ENCODE results near the gene PAK2.
"Not testable (repeated sequence)": the region's sequence is repeated elsewhere in the genome, so short reads cannot be mapped to it uniquely, and the experiment has no call there.

The PAK2 gene

DNA sequence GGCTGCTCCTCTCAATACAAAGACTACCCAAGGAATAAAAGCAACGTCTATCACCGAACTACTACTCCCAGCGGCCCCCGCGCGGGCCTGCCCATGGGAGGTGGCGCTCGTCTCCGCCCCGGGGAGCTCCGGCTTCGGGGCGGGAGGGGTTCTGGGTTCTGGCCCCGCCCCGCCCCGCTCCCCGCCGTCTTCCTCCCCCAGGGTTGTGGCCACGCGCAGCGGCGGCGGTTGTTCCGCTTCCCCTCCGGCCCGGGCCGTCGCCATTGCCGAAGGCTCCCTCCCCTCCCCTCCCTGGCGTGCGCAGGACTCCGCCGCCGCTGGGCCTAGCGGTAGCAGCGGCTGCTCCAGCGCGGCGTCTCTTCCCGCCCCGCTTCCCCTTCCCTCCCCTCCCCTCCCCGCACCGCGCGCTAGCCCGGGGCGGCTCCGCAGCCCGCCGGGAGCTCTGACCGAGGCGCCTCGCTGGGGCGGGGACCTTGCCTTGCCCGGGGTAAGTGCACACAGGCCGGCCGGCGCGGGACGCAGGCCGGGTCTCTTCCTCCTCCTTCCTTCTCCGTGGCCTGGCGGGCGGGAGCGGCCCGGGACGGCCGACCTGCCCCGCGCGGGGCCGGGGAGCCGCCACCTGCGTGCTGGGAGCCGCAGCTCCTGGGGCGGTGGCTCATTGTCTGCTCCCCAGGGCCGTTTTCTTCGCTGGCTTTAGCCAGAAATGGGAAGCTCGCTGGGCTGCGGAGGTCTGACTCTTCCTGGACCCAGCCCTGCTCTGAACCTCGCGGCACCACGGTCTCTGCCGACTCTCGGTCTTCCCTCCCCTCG lies at the start of gene PAK2:
TSS of gene PAK2 (plus strand) at position 187 of the 810 bp plus-strand sequence. CDS start 42,790 bp downstream, outside the sequence.
- peak; percentile 85 for DNase-seq (ENCODE audit: low spot score)

DNA sequence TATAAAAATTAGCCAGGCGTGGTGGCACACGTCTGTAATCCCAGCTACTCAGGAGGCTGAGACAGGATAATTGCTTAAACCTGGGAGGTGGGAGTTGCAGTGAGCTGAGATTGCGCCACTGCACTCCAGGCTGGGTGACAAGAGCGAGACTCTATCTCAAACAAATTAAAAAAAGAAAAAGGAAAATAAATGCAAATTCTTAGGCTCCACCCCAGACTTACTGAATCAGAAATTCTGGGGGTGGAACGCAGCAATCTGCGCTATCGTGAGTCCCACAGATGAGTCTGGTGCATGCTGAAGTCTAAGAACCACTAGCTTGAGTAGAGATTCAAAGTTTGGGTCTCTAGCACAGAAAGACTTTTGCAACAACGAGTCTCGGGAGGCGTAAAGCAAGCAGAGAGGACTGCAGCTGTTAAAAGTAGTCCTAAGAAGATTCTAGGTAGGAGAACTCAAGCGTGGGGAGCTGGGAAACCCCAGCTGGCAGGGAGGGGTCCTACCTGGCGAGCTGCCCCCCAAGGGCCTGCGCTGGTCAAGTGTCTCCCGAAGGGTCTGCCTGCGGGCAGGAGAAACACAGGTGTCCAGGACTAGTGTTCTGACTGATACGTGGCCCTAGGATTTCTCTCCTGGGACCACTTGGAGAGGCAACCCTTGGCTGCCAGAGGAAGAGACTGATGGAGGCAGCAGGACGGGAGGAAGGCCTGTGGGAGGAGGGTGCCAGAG lies 49.6 kb upstream of the PAK2 start:
- DNase-seq (ENCODE audit: low spot score), result no peak

- DNase-seq (ENCODE audit: low spot score), result no peak
Observed at GRCh38 chr3:196691386-196691785, 48.3 kb upstream of the PAK2 start.

GRCh38 chr3:196694202-196694638 lies 45.4 kb upstream of the PAK2 start:
- peak; percentile 63 for DNase-seq (ENCODE audit: low spot score)

- no peak for DNase-seq (ENCODE audit: low spot score)
Observed at GRCh38 chr3:196694941-196695848, 44.5 kb upstream of the PAK2 start.

GRCh38 chr3:196695849-196696226 lies 43.8 kb upstream of the PAK2 start:
- DNase-seq (ENCODE audit: low spot score), result no peak

GRCh38 chr3:196697270-196697669 lies 42.4 kb upstream of the PAK2 start:
- no peak for DNase-seq (ENCODE audit: low spot score)

GRCh38 chr3:196699749-196700148 lies 39.9 kb upstream of the PAK2 start:
- DNase-seq (ENCODE audit: low spot score), result no peak

- no peak for DNase-seq (ENCODE audit: low spot score)
Observed at GRCh38 chr3:196700801-196701200, 38.9 kb upstream of the PAK2 start.

GRCh38 chr3:196706327-196706726 lies 33.3 kb upstream of the PAK2 start:
- no peak for DNase-seq (ENCODE audit: low spot score)

- no peak for DNase-seq (ENCODE audit: low spot score)
Observed at GRCh38 chr3:196706731-196707130, 32.9 kb upstream of the PAK2 start.

DNA sequence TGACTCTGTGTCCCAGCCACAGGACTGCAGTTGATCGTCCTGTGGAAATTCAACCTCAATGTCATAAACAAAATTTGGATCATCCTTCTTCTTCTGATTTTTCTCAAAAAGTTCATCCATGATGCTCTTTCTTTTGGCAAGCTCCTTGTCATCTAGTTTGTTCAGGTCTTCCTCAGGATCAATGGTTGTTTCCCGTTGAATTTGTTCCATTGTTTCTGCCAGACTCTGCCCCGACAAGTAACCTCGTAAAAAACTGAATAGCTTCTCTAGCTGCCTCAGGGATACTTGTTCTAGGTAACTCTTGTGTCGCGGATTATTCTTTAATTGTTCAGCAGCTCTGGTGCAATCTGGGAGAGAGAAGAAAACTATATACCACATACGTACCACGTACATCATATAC lies 32.1 kb upstream of the PAK2 start:
- no peak for DNase-seq (ENCODE audit: low spot score)

DNA sequence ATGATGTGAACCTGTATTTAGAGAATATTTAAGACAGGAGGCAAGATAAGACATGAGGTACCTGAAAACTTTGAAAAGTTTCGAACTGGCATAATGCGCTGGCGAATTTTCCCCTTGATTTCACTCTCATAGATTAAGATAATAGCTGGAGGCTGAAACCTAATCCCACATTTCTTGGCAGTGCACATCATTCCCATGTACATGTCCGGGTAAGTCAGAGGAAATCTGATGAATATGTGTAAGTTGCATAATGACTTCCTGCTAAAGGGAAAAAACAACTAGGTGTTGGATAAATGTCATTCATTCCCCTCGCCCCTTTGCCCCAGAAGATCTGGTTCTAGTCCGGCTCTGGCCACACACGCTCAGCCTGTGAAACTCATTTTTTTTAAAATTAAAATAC lies 31.2 kb upstream of the PAK2 start:
- no peak for DNase-seq (ENCODE audit: low spot score)

DNA sequence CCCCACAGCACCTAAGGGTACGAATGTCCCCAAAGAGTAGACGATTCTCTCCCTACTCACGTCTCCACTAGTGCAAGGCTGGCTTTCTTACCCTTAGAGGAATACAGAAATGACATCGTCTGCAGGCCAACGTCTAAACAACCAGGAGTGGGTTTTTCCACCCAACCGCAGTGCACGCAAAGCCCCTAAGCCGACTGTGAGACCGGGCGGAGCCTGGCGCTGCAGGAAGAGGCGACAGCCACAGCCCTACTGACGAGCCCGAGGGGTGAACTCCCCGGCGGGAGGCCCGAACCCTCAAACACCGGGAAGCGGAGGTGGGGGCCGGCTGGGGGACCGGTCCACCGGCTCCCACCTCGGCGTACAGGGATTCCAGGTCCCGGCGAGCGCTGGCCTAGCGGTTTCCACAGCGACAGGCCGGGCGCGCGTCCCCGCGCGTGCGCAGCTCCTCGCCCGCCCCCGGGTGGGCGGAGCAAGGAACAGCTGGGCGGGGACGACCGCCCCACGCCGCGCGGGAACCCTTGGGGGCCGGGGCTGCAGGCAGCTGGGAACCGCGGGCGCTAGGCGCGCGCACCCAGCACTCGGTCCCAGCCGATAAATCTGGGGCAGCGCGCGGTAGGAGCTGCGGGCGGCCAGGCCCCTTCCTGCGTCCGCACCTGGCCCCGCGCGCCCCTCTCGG lies 27.7 kb upstream of the PAK2 start, which contains the start of the genes CEP19 and PIGX:
TSS of gene CEP19 (minus strand) at position 413 of the 676 bp plus-strand sequence. CDS start 3,593 bp downstream, outside the sequence.
TSS of gene PIGX (plus strand) at position 540 of the 676 bp plus-strand sequence.
- peak; percentile 96 for DNase-seq (ENCODE audit: low spot score)

DNA sequence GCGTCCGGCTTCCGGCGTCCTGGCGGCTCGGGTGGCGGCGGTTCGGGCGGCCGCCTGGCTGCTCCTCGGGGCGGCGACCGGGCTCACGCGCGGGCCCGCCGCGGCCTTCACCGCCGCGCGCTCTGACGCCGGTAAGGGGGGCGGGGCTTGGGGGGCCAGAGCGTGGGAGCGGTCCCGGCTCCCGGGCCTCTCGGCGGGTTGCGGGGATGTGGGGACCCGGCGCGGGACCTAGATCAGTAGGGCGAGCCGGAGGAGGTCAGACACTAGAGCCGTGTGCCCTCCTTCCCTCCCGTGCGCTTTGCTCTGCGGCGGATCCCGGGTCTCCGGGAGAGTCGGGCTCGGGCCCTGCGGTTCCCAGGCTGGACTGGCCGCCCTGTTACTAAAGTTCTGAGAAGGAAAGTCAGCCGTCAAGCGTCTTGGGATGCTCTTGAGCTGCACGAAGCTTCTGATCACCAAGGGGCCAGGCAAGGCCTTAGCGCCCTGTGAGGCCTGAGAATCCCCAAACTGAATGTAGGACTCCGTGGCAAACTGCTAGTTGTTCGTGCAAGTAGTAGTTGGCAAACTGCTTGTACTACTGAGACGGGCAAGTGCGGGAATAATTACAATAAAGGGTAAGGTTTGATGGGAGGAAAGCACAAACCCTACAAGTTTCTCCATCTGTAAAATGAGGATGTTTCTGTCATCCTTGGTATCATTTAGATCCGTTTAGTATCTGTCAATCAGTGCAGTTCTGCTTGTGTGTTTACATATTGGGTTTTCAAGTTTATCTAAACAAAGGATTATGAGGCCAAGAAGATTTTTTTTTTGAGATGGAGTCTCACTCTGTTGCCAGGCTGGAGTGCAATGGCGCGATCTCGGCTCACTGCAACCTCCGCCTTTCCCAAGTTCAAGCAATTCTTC lies 26.9 kb upstream of the PAK2 start:
- DNase-seq (ENCODE audit: low spot score), result peak; percentile 37

- DNase-seq (ENCODE audit: low spot score), result not testable (repeated sequence)
Observed at GRCh38 chr3:196717162-196717561, 22.5 kb upstream of the PAK2 start.

GRCh38 chr3:196721097-196721496 lies 18.6 kb upstream of the PAK2 start:
- DNase-seq (ENCODE audit: low spot score), result no peak

GRCh38 chr3:196726788-196727675 lies 12.6 kb upstream of the PAK2 start:
- no peak for DNase-seq (ENCODE audit: low spot score)

- no peak for DNase-seq (ENCODE audit: low spot score)
Observed at GRCh38 chr3:196735751-196736150, 3.9 kb upstream of the PAK2 start.

All from COLO829 (cell line).